ENCODE measurements around the gene TEFM. TPM values are rescaled to one million over a fixed set of nuclear protein-coding genes. Genes with fewer than 3 reads are reported as not detected.

The TEFM gene
- total RNA-seq, 1 experiment from 2014 or later = 11.7 TPM

- H3K27ac Mint-ChIP-seq = no peak overlapping the region
Observed at GRCh38 chr17:30942308-30943079, 36.5 kb upstream of the TEFM start.

More at GRCh38 chr17:30942308-30943079, 36.5 kb upstream of the TEFM start:
- H2BK5ac ChIP-seq (ENCODE audit: insufficient read length, low read length) = no peak overlapping the region
- H2AK5ac ChIP-seq (ENCODE audit: insufficient read length, low read length) = no peak overlapping the region
- no peak overlapping the region for H2BK12ac ChIP-seq (ENCODE audit: insufficient read length, low read depth, low read length)
- no peak overlapping the region for H3K4me2 ChIP-seq (ENCODE audit: insufficient read depth, insufficient read length, low read length)
- H3K27ac ChIP-seq (ENCODE audit: insufficient read length, low read depth, low read length) = no peak overlapping the region
- H4K20me1 ChIP-seq (ENCODE audit: control insufficient read depth, insufficient read depth, insufficient read length) = no peaks in the 10 kb centered on the region
- no peak overlapping the region for H2BK15ac ChIP-seq (ENCODE audit: low read depth, low read length)
- no peak overlapping the region for H2AFZ ChIP-seq (ENCODE audit: low read length)
- no peak overlapping the region for H3K18ac ChIP-seq (ENCODE audit: insufficient read length, low read depth, low read length)
- Mint-ChIP-seq H3K36me3 (ENCODE audit: insufficient read depth in 1 of 3, low read depth in 3 of 3) (no peaks in the 10 kb centered on the region), H3K9me3 (no peaks in the 10 kb centered on the region), H3K4me1 (no peaks in the 10 kb centered on the region), H3K4me3 (no peak overlapping the region), H3K27me3 (ENCODE audit: low read depth) (no peaks in the 10 kb centered on the region)
- DNase-seq = no peak
- no peak overlapping the region for H3K4ac ChIP-seq (ENCODE audit: low read depth, low read length)
- no CpG with 5 or more reads among the region's 4 CpGs for WGBS (ENCODE audit: extremely low coverage, insufficient read length, low lambda C conversion rate)
- H3K9ac ChIP-seq (ENCODE audit: extremely low read depth, insufficient read length, low read length) = no peak overlapping the region
- H3K79me2 ChIP-seq (ENCODE audit: insufficient read depth, low read length) = no peaks in the 10 kb centered on the region
- H3K56ac ChIP-seq (ENCODE audit: insufficient read length, low read depth, low read length) = no peak overlapping the region
- no peak overlapping the region for H4K5ac ChIP-seq (ENCODE audit: insufficient read length, low read depth, low read length)
- no peak overlapping the region for H3K14ac ChIP-seq (ENCODE audit: insufficient read depth, low read length)
- no peak overlapping the region for H4K91ac ChIP-seq (ENCODE audit: insufficient read length, low read depth, low read length)
- H2BK20ac ChIP-seq (ENCODE audit: low read depth, low read length, poor library complexity, severe bottlenecking) = no peak overlapping the region
- no peaks in the 10 kb centered on the region for H3K79me1 ChIP-seq (ENCODE audit: insufficient read depth, low read depth, low read length, poor library complexity, severe bottlenecking)
- H3K9me3 ChIP-seq (ENCODE audit: control insufficient read depth, low read depth, low read length) = no peaks in the 10 kb centered on the region
- no peak for TF ChIP-seq CTCF (conservative IDR thresholded peaks at IDR 0.05)
- no peak overlapping the region for H4K8ac ChIP-seq (replicated peaks; ENCODE audit: insufficient read length, low read depth, low read length)
- H3K23me2 ChIP-seq (ENCODE audit: insufficient read length, low read depth, low read length, poor library complexity, severe bottlenecking) = no peaks in the 10 kb centered on the region
- no peak overlapping the region for H3K23ac ChIP-seq (ENCODE audit: insufficient read length, low read depth, low read length)
- H2BK120ac ChIP-seq (ENCODE audit: low read depth, low read length, poor library complexity, severe bottlenecking) = no peak overlapping the region
- no peaks in the 10 kb centered on the region for H3K4me1 ChIP-seq (ENCODE audit: insufficient read depth, low read length)
- H3T11ph ChIP-seq (ENCODE audit: low read length) = no peak overlapping the region
- no peaks in the 10 kb centered on the region for H3K27me3 ChIP-seq (ENCODE audit: insufficient read depth, low read length)

All from H9 (cell line).